Colonic mucosa (tissue), 4 donors: ENCODE results near the gene MGMT. TPM values are rescaled to one million over a fixed set of nuclear protein-coding genes. Genes with fewer than 3 reads are reported as not detected.

ENCODE experiments used
- DNase-seq: peaks from one replicate; pipeline ENCODE4 v3.0.0-alpha.2; 2020
- H3K27ac ChIP-seq: fragments of 200-600 bp; one replicate; pipeline ENCODE4 v1.8.0; 2021
- H3K27me3 ChIP-seq: fragments of 200-600 bp; one replicate; pipeline ENCODE4 v1.8.0; 2021
- H3K36me3 ChIP-seq: fragments of 200-600 bp; one replicate; pipeline ENCODE4 v1.8.0; 2021
- H3K4me1 ChIP-seq: fragments of 200-600 bp; one replicate; pipeline ENCODE4 v1.8.0; 2021; ENCODE audit warnings: mild to moderate bottlenecking
- H3K4me3 ChIP-seq: fragments of 200-600 bp; one replicate; pipeline ENCODE4 v1.8.0; 2021
- H3K9ac ChIP-seq, 2 donors: one replicate each; pipeline ENCODE4 v1.7.0; 2013; ENCODE audit warnings: control low read depth in 2 of 2, low read depth in 2 of 2, low read length in 2 of 2
- H3K9me3 ChIP-seq: fragments of 200-600 bp; one replicate; pipeline ENCODE4 v1.8.0; 2021
- intact Hi-C: fragments of 100-400 bp; cut with DNase I; formaldehyde crosslinking; loops from one replicate; pipeline ENCODE4 v1.14.1; 2022
- total RNA-seq, 2 donors: library from RNA; stranded (reverse); fragmentation: NEBNext Ultra II Directional in 1 of 2; extraction: Animal tissue kit (Norgen Biotek cat#: 25700) in 1 of 2; gene quantifications; one replicate each; pipeline ENCODE4 v1.2.1, GENCODE V29; 2021
- TF ChIP-seq, protein P1 (sequence below): fragments of 200-600 bp; IDR thresholded peaks from one replicate; pipeline ENCODE4 v1.8.0; 2022; ENCODE audit warnings: antibody characterized with exemption, mild to moderate bottlenecking
- donor health status: healthy.
- donor health status: DM: no; HTN: no; CAD: no.
- donor health status: DM: no; HTN: no; CAD: no.

The MGMT gene
- total RNA-seq, 2 donors from 2014 or later = 17.5 to 18.2 TPM

- Histone ChIP-seq H3K36me3 (no peaks in the 10 kb centered on the region), H3K9ac (no peak overlapping the region), H3K4me1 (no peaks in the 10 kb centered on the region), H3K27ac (no peak overlapping the region), H3K4me3 (no peak overlapping the region), H3K27me3 (no peaks in the 10 kb centered on the region), H3K9me3 (no peaks in the 10 kb centered on the region)
- no peak for DNase-seq
- TF ChIP-seq, protein P1, sequence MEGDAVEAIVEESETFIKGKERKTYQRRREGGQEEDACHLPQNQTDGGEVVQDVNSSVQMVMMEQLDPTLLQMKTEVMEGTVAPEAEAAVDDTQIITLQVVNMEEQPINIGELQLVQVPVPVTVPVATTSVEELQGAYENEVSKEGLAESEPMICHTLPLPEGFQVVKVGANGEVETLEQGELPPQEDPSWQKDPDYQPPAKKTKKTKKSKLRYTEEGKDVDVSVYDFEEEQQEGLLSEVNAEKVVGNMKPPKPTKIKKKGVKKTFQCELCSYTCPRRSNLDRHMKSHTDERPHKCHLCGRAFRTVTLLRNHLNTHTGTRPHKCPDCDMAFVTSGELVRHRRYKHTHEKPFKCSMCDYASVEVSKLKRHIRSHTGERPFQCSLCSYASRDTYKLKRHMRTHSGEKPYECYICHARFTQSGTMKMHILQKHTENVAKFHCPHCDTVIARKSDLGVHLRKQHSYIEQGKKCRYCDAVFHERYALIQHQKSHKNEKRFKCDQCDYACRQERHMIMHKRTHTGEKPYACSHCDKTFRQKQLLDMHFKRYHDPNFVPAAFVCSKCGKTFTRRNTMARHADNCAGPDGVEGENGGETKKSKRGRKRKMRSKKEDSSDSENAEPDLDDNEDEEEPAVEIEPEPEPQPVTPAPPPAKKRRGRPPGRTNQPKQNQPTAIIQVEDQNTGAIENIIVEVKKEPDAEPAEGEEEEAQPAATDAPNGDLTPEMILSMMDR = no peak
- intact Hi-C loops = no loop called here
Observed at GRCh38 chr10:129717816-129718547, 250.9 kb downstream of the MGMT start.

DNA sequence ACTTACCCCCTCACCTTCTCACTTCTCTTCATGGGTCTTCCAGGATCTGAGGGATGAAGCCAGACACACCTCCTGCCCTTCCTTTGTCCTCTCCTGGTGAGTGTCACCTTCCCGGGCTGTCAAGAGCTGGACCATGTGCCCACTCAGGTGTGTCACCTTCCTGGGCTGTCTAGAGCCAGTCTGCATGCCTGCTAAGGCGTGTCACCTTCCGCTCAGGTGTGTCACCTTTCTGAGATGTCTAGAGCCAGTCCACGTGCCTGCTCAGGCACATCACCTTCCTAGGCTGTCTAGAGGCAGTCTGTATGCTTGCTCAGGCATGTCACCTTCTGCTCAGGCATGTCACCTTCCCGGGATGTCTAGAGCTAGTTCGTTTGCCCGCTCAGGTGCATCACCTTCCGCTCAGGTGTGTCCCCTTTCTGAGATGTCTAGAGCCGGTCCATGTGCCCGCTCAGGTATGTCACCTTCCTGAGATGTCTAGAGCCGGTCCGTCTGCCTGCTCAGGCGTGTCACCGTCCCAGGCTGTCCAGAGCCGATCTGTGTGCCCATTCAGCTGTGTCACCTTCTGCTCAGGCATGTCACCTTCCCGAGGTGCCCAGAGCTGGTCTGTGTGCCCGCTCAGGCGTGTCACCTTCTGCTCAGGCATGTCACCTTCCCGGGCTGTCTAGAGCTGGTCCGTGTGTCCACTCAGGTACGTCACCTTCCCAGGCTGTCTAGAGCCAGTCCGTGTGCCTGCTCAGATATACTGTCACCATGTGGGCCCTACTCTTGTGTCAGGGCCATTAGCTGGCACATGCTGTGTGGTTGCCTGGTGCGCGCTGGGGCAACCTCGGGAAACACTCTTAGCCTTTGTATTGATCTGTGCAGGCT lies 251.7 kb downstream of the MGMT start:
- Histone ChIP-seq H3K27ac (no peak overlapping the region), H3K4me1 (no peaks in the 10 kb centered on the region), H3K27me3 (no peaks in the 10 kb centered on the region), H3K9me3 (no peaks in the 10 kb centered on the region), H3K4me3 (no peak overlapping the region), H3K9ac (no peak overlapping the region), H3K36me3 (no peaks in the 10 kb centered on the region)
- TF ChIP-seq, protein P1 = no peak
- peak; percentile 10 for DNase-seq
- intact Hi-C loops = no loop called here

GRCh38 chr10:129719415-129719739 lies 252.3 kb downstream of the MGMT start:
- no peaks in the 10 kb centered on the region for H3K9me3 ChIP-seq
- no peaks in the 10 kb centered on the region for H3K27me3 ChIP-seq
- intact Hi-C loops = no loop called here
- peak; percentile 8 for DNase-seq
- H3K4me3 ChIP-seq = no peak overlapping the region
- no peaks in the 10 kb centered on the region for H3K4me1 ChIP-seq
- H3K27ac ChIP-seq = no peak overlapping the region
- H3K9ac ChIP-seq = no peak overlapping the region
- H3K36me3 ChIP-seq = no peaks in the 10 kb centered on the region
- TF ChIP-seq, protein P1 = no peak

GRCh38 chr10:129719889-129720590 lies 253.0 kb downstream of the MGMT start:
- H3K9ac ChIP-seq = no peak overlapping the region
- no peak overlapping the region for H3K4me3 ChIP-seq
- no peaks in the 10 kb centered on the region for H3K4me1 ChIP-seq
- DNase-seq = peak; percentile 8
- no peaks in the 10 kb centered on the region for H3K9me3 ChIP-seq
- intact Hi-C loops = no loop called here
- no peaks in the 10 kb centered on the region for H3K27me3 ChIP-seq
- H3K27ac ChIP-seq = no peak overlapping the region
- no peaks in the 10 kb centered on the region for H3K36me3 ChIP-seq
- TF ChIP-seq, protein P1 = no peak

DNA sequence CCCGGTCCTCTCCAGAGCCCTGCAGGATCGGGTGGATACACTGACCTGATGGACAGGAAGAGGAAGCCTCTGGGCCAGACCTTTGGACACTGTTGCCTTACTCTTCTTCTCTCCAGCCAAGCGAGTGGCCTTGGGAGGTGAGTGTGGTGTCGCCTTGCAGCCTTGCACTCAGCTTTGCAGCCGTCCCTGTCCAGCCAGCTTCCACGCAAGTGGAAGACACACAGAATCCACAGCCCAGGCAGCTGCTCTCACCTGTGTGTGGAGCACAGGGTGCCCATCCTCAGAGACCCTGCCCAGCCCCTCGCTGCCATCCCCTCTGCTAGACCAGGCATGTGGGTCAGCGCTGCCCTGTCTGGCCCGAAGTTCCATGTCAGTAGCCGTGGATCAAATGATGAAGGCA lies 258.0 kb downstream of the MGMT start:
- intact Hi-C loops = no loop called here
- Histone ChIP-seq H3K9me3 (no peaks in the 10 kb centered on the region), H3K27me3 (no peaks in the 10 kb centered on the region), H3K4me1 (no peaks in the 10 kb centered on the region), H3K4me3 (no peak overlapping the region), H3K9ac (no peak overlapping the region), H3K27ac (no peak overlapping the region), H3K36me3 (no peaks in the 10 kb centered on the region)
- TF ChIP-seq, protein P1 = no peak
- no peak for DNase-seq
